Astrocyte (in vitro differentiated cells and primary cell): ENCODE data around the gene CCNH.

ENCODE experiments used
- CTCF ChIP-seq: IDR thresholded peaks from 2 replicates; pipeline ENCODE4 v1.5.1; 2011; ENCODE audit warnings: low read depth, mild to moderate bottlenecking, inconsistent platforms, low read length, moderate library complexity; ENCODE audit not compliant: insufficient read depth
- EZH2 ChIP-seq: IDR thresholded peaks from 2 replicates; pipeline ENCODE4 v1.6.1; 2012; ENCODE audit warnings: mild to moderate bottlenecking, low read length, inconsistent platforms; ENCODE audit not compliant: insufficient read depth

GRCh38 chr5:87369431-87369830, 43.3 kb downstream of the CCNH start:
- no peak for TF ChIP-seq CTCF
- TF ChIP-seq EZH2 = no peak
